ENCODE results near the gene MPC1.
"Not testable (repeated sequence)": the region's sequence is repeated elsewhere in the genome, so short reads cannot be mapped to it uniquely, and the experiment has no call there.

MPC1 gene

GRCh38 chr6:166346449-166346848, 36.3 kb downstream of the MPC1 start:
- H3K9me3 ChIP-seq (ENCODE audit: control insufficient read depth, insufficient read depth, low read length): no peaks in the 10 kb centered on the region
- no CpG with 5 or more reads among the region's 3 CpGs for WGBS (ENCODE audit: insufficient coverage, insufficient read length)
- H3K27ac ChIP-seq (ENCODE audit: low read length): no peak overlapping the region
- no peak for DNase-seq (ENCODE audit: low read depth, low spot score)
- H3K4me1 ChIP-seq (ENCODE audit: control insufficient read depth, insufficient read depth, low read length): no peaks in the 10 kb centered on the region
- H3K27me3 ChIP-seq (ENCODE audit: control insufficient read depth, insufficient read depth, low read length): no peaks in the 10 kb centered on the region
- H3K4me3 ChIP-seq (ENCODE audit: low read length): no peak overlapping the region
- no peaks in the 10 kb centered on the region for H3K36me3 ChIP-seq (ENCODE audit: control insufficient read depth, insufficient read depth, low read length)

GRCh38 chr6:166345672-166346071, 37.1 kb downstream of the MPC1 start:
- H3K4me1 ChIP-seq (ENCODE audit: control insufficient read depth, insufficient read depth, low read length); DNase-seq (ENCODE audit: low read depth, low spot score); H3K36me3 ChIP-seq (ENCODE audit: control insufficient read depth, insufficient read depth, low read length); H3K9me3 ChIP-seq (ENCODE audit: control insufficient read depth, insufficient read depth, low read length); H3K27me3 ChIP-seq (ENCODE audit: control insufficient read depth, insufficient read depth, low read length); H3K4me3 ChIP-seq (ENCODE audit: low read length); H3K27ac ChIP-seq (ENCODE audit: low read length): not testable (repeated sequence)
- no CpG with 5 or more reads among the region's 9 CpGs for WGBS (ENCODE audit: insufficient coverage, insufficient read length)

- H3K27ac ChIP-seq (ENCODE audit: low read length); H3K9me3 ChIP-seq (ENCODE audit: control insufficient read depth, insufficient read depth, low read length); DNase-seq (ENCODE audit: low read depth, low spot score); H3K4me1 ChIP-seq (ENCODE audit: control insufficient read depth, insufficient read depth, low read length); H3K4me3 ChIP-seq (ENCODE audit: low read length); H3K27me3 ChIP-seq (ENCODE audit: control insufficient read depth, insufficient read depth, low read length); H3K36me3 ChIP-seq (ENCODE audit: control insufficient read depth, insufficient read depth, low read length): not testable (repeated sequence)
- WGBS (ENCODE audit: insufficient coverage, insufficient read length): no CpG with 5 or more reads among the region's 2 CpGs
These were observed 37.8 kb downstream of the MPC1 start for GRCh38 chr6:166344921-166345320.

GRCh38 chr6:166344240-166344639, 38.5 kb downstream of the MPC1 start:
- Histone ChIP-seq H3K36me3 (ENCODE audit: control insufficient read depth, insufficient read depth, low read length) (no peaks in the 10 kb centered on the region), H3K27ac (ENCODE audit: low read length) (no peak overlapping the region), H3K4me3 (ENCODE audit: low read length) (no peak overlapping the region), H3K4me1 (ENCODE audit: control insufficient read depth, insufficient read depth, low read length) (no peaks in the 10 kb centered on the region), H3K27me3 (ENCODE audit: control insufficient read depth, insufficient read depth, low read length) (no peaks in the 10 kb centered on the region), H3K9me3 (ENCODE audit: control insufficient read depth, insufficient read depth, low read length) (no peaks in the 10 kb centered on the region)
- no peak for DNase-seq (ENCODE audit: low read depth, low spot score)
- no CpG with 5 or more reads among the region's 8 CpGs for WGBS (ENCODE audit: insufficient coverage, insufficient read length)

GRCh38 chr6:166343150-166343487, 39.6 kb downstream of the MPC1 start:
- H3K27ac ChIP-seq (ENCODE audit: low read length): no peak overlapping the region
- DNase-seq (ENCODE audit: low read depth, low spot score): no peak

GRCh38 chr6:166342349-166343149, 40.2 kb downstream of the MPC1 start, which contains the start of gene SFT2D1:
Gene SFT2D1 (minus strand): TSS chr6:166342545. CDS start chr6:166342481, 64 bp downstream.
- Histone ChIP-seq H3K4me3 (ENCODE audit: low read length) (peak within 1 kb of the TSS; percentile 100), H3K27ac (ENCODE audit: low read length) (no peak within 1 kb of the TSS), H3K36me3 (ENCODE audit: control insufficient read depth, insufficient read depth, low read length) (no peaks in the 10 kb centered on the region; the same call in 1 of the 2 replicates), H3K27me3 (ENCODE audit: control insufficient read depth, insufficient read depth, low read length) (no peaks in the 10 kb centered on the region), H3K4me1 (ENCODE audit: control insufficient read depth, insufficient read depth, low read length) (no peaks in the 10 kb centered on the region), H3K9me3 (ENCODE audit: control insufficient read depth, insufficient read depth, low read length) (no peaks in the 10 kb centered on the region)
- no CpG with 5 or more reads among the region's 73 CpGs for WGBS (ENCODE audit: insufficient coverage, insufficient read length)
- DNase-seq (ENCODE audit: low read depth, low spot score): peak; percentile 50

More at GRCh38 chr6:166343150-166343487, 39.6 kb downstream of the MPC1 start:
- H3K36me3 ChIP-seq (ENCODE audit: control insufficient read depth, insufficient read depth, low read length): no peaks in the 10 kb centered on the region
- no peaks in the 10 kb centered on the region for H3K27me3 ChIP-seq (ENCODE audit: control insufficient read depth, insufficient read depth, low read length)
- H3K4me1 ChIP-seq (ENCODE audit: control insufficient read depth, insufficient read depth, low read length): no peaks in the 10 kb centered on the region
- whole genome bisulfite sequencing (ENCODE audit: insufficient coverage, insufficient read length): no CpG with 5 or more reads among the region's 3 CpGs
- H3K9me3 ChIP-seq (ENCODE audit: control insufficient read depth, insufficient read depth, low read length): no peaks in the 10 kb centered on the region
- peak overlapping the region; percentile 100; the same call in 1 of the 2 replicates for H3K4me3 ChIP-seq (ENCODE audit: low read length)

- Histone ChIP-seq H3K27ac (ENCODE audit: low read length) (no peak overlapping the region), H3K9me3 (ENCODE audit: control insufficient read depth, insufficient read depth, low read length) (no peaks in the 10 kb centered on the region), H3K27me3 (ENCODE audit: control insufficient read depth, insufficient read depth, low read length) (no peaks in the 10 kb centered on the region), H3K4me1 (ENCODE audit: control insufficient read depth, insufficient read depth, low read length) (no peaks in the 10 kb centered on the region), H3K4me3 (ENCODE audit: low read length) (peak overlapping the region; percentile 100), H3K36me3 (ENCODE audit: control insufficient read depth, insufficient read depth, low read length) (peaks cover under 1% of the 10 kb centered on the region; the same call in 1 of the 2 replicates)
- DNase-seq (ENCODE audit: low read depth, low spot score): no peak
- WGBS (ENCODE audit: insufficient coverage, insufficient read length): no CpG with 5 or more reads among the region's 16 CpGs
These were observed 40.8 kb downstream of the MPC1 start for GRCh38 chr6:166341977-166342348.

- Histone ChIP-seq H3K27me3 (ENCODE audit: control insufficient read depth, insufficient read depth, low read length) (no peaks in the 10 kb centered on the region), H3K27ac (ENCODE audit: low read length) (no peak overlapping the region), H3K4me1 (ENCODE audit: control insufficient read depth, insufficient read depth, low read length) (no peaks in the 10 kb centered on the region), H3K4me3 (ENCODE audit: low read length) (no peak overlapping the region; the same call in 1 of the 2 replicates), H3K36me3 (ENCODE audit: control insufficient read depth, insufficient read depth, low read length) (peaks cover 3% of the 10 kb centered on the region; the same call in 1 of the 2 replicates), H3K9me3 (ENCODE audit: control insufficient read depth, insufficient read depth, low read length) (no peaks in the 10 kb centered on the region)
- DNase-seq (ENCODE audit: low read depth, low spot score): no peak
- WGBS (ENCODE audit: insufficient coverage, insufficient read length): no CpG with 5 or more reads among the region's 7 CpGs
These were observed 41.3 kb downstream of the MPC1 start for GRCh38 chr6:166341464-166341863.

- WGBS (ENCODE audit: insufficient coverage, insufficient read length): 100% methylated on average over 1 of the region's 9 CpGs
- no peak for DNase-seq (ENCODE audit: low read depth, low spot score)
- Histone ChIP-seq H3K27ac (ENCODE audit: low read length) (no peak overlapping the region), H3K27me3 (ENCODE audit: control insufficient read depth, insufficient read depth, low read length) (no peaks in the 10 kb centered on the region), H3K36me3 (ENCODE audit: control insufficient read depth, insufficient read depth, low read length) (peaks cover 3% of the 10 kb centered on the region; the same call in 1 of the 2 replicates), H3K9me3 (ENCODE audit: control insufficient read depth, insufficient read depth, low read length) (no peaks in the 10 kb centered on the region), H3K4me3 (ENCODE audit: low read length) (no peak overlapping the region), H3K4me1 (ENCODE audit: control insufficient read depth, insufficient read depth, low read length) (no peaks in the 10 kb centered on the region)
These were observed 43.9 kb downstream of the MPC1 start for GRCh38 chr6:166338854-166339253.

GRCh38 chr6:166336847-166337246, 45.9 kb downstream of the MPC1 start:
- Histone ChIP-seq H3K36me3 (ENCODE audit: control insufficient read depth, insufficient read depth, low read length) (peaks cover 3% of the 10 kb centered on the region; the same call in 1 of the 2 replicates), H3K27ac (ENCODE audit: low read length) (no peak overlapping the region), H3K27me3 (ENCODE audit: control insufficient read depth, insufficient read depth, low read length) (no peaks in the 10 kb centered on the region), H3K4me1 (ENCODE audit: control insufficient read depth, insufficient read depth, low read length) (no peaks in the 10 kb centered on the region), H3K4me3 (ENCODE audit: low read length) (no peak overlapping the region), H3K9me3 (ENCODE audit: control insufficient read depth, insufficient read depth, low read length) (no peaks in the 10 kb centered on the region)
- whole genome bisulfite sequencing (ENCODE audit: insufficient coverage, insufficient read length): no CpG with 5 or more reads among the region's 3 CpGs
- DNase-seq (ENCODE audit: low read depth, low spot score): no peak
